Loucy (cell line): ENCODE measurements around the gene SCN8A.

Experiments
- CTCF ChIP-seq: fragments of 200-600 bp; sonication (generic); conservative IDR thresholded peaks from 2 replicates; pipeline ENCODE4 v1.5.1; 2014; ENCODE audit warnings: mild to moderate bottlenecking, antibody characterized with exemption, low read length
- EZH2phosphoT487 ChIP-seq: fragments of 200-600 bp; IDR thresholded peaks from 2 replicates; pipeline ENCODE4 v1.6.1; 2018; ENCODE audit warnings: antibody characterized with exemption, mild to moderate bottlenecking, moderate library complexity, borderline replicate concordance

GRCh38 chr12:51749986-51750317 lies 158.9 kb downstream of the SCN8A start:
- TF ChIP-seq CTCF = no peak
- TF ChIP-seq EZH2phosphoT487 = no peak
